Measurements from ENCODE around the gene MARVELD1. TPM values are rescaled to one million over a fixed set of nuclear protein-coding genes. Genes with fewer than 3 reads are reported as not detected.
A peak's percentile ranks its signal among the peaks of the same experiment; 100 is the strongest.
"Not testable (repeated sequence)": the region's sequence is repeated elsewhere in the genome, so short reads cannot be mapped to it uniquely, and the experiment has no call there.

MARVELD1 gene
- 10 to 100 TPM in 4 of 8 experiments, 1 to 10 TPM in 4; 2.0 to 37.7 (median 8.2) TPM for total RNA-seq

DNA sequence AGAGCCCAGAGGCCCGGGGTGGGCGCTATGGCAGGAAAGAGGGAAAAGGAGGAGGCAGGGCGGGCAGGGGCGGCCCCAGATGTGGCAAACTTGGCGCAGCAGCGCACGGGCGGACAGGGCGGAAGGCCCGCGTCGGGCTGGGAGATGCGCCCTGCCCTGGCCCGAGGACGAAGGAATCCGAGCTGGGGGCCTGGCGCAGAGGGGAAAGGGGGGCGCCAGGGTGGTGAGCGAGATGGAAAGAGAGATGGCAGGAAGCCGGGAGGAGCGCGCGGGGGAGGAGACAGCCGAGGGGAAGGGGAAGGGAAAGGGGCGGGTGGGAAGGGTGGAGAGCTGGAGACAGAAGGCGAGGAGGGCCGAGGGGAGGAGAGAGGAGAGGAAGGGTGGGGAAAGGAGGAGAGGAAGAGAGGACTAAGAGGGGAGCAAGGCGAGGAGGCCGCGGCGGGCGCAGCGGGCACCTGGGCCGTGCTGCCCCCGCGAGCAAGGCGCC lies at the start of gene MARVELD1:
TSS of gene MARVELD1 (plus strand) at position 392 of the 487 bp plus-strand sequence. CDS start 147 bp downstream, outside the sequence.
- in situ Hi-C loops (cut with MboI; ENCODE audit: low pct_unique_long_range_greater_than_20kb in 2 of 9, low sequenced_read_pairs in 9 of 9, unreplicated experiment in 9 of 9), result no loop called here
- ATAC-seq (replicated peaks in 6 of 8), result peak in 6 of 8 experiments; percentile 12 to 52 (median 38)
- Histone ChIP-seq H3K4me1 (replicated peaks in 1 of 2) (peaks cover 4 to 23% of the 10 kb centered on the region in 2 donors), H3K4me3 (peak within 1 kb of the TSS; percentile 25 to 42 (median 34)), H3K27ac (peak within 1 kb of the TSS; percentile 33 to 72)
- 0 to 28% (median 0%) methylated on average over 1 to 5 of the region's 37 CpGs; no CpG with 5 or more reads in 7 of the 10 experiments for WGBS, 10 experiments

DNA sequence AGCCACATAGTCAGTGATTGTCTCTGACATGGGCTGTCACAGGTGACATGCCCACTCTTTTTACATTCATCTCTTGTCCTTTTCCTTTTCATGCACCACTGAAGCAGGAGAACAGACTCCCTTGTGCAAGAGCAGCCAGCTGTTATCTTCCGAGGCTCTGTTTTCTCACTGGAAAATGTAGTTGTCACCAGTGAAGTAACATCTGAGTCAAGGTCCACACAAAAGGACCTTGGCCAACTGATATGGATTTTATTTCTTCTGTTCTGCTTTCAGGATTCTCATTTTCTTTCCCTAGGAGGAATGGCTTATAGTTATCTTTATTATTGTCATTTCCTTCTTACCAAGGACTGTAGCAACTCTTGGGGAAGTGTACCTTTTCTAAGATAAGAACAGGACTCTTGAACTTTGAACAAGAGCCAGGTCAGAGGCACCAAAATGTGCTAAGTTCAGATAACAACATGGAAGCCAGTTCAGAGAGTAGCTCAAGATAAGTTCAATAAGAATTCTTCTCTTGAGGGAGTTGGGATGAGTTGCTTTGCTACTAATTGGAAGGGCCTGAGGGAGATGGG lies 49.2 kb upstream of the MARVELD1 start:
- Histone ChIP-seq H3K27ac (no peak overlapping the region), H3K4me3 (no peak overlapping the region), H3K4me1 (replicated peaks in 1 of 2) (no peaks in the 10 kb centered on the region)
- WGBS, 10 experiments, result 100% methylated on average over 1 of the region's 1 CpG; no CpG with 5 or more reads in 4 of the 10 experiments
- in situ Hi-C loops (cut with MboI; ENCODE audit: low pct_unique_long_range_greater_than_20kb in 2 of 9, low sequenced_read_pairs in 9 of 9, unreplicated experiment in 9 of 9), result no loop called here
- no peak for ATAC-seq (replicated peaks in 6 of 8)

DNA sequence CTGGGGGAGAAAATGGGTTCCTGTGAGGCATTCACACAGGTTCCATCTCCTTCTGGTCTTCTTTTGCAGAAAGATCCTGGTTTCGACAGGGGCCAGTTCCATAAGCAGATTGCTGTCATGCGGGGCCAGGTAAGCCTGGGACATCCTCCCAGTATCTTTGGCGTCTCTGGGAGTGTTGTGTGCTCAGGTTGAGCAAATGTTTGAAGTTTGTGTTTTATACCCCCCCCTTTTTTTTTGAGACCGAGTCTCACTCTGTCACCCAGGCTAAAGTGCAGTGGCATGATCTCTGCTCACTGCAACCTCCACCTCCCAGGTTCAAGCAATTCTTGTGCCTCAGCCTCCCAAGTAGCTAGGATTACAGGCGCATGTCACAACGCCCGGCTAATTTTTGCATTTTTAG lies 46.5 kb upstream of the MARVELD1 start:
- in situ Hi-C loops (cut with MboI; ENCODE audit: low pct_unique_long_range_greater_than_20kb in 2 of 9, low sequenced_read_pairs in 9 of 9, unreplicated experiment in 9 of 9), result no loop called here
- 92 to 100% (median 99%) methylated on average over 1 to 7 of the region's 7 CpGs; no CpG with 5 or more reads in 2 of the 10 experiments for WGBS, 10 experiments
- ATAC-seq (replicated peaks in 6 of 8), result no peak
- Histone ChIP-seq H3K27ac (no peak overlapping the region), H3K4me1 (replicated peaks in 1 of 2) (no peaks in the 10 kb centered on the region), H3K4me3 (no peak overlapping the region)

DNA sequence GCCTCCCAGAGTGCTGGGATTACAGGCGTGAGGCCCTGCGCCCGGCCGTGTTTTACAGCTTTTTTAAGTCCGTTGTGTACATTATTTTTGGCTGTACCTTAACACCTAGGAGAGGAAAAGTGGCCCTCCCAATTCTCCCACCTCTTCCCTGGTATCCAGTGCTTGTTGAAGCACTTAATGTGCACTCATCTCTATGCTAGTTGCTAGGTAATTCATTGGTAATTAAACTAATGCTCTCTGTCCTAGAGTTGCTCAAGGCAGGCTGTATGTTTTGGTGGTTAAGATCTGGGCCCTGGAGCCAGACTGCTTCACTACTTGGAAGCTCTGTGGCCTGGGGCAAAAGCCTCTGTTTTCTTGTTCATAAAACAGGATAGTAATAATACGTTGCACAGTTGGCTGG lies 46.1 kb upstream of the MARVELD1 start:
- Histone ChIP-seq H3K27ac (no peak overlapping the region), H3K4me3 (no peak overlapping the region), H3K4me1 (replicated peaks in 1 of 2) (no peaks in the 10 kb centered on the region)
- in situ Hi-C loops (cut with MboI; ENCODE audit: low pct_unique_long_range_greater_than_20kb in 2 of 9, low sequenced_read_pairs in 9 of 9, unreplicated experiment in 9 of 9), result no loop called here
- WGBS, 10 experiments, result 33 to 100% (median 88%) methylated on average over 1 to 6 of the region's 6 CpGs; no CpG with 5 or more reads in 2 of the 10 experiments
- ATAC-seq (replicated peaks in 6 of 8), result no peak

DNA sequence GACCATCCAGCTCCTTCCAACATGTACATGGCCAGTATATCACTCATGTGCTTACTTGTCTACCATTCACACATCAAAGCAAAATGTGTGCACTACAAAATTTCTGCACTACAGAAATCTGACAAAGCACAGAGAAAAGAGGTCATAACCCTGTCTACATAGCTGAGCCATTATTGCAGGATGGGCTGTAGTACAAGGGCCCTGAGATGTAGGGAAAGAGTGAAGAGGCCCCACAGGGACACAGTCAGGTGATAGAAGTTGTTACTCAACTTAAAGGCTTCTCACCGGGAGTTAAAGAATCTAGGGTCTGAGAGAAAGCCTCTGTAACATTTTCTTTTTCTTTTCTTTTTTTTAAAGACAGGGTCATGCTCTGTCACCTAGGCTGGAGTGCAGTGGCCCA lies 44.0 kb upstream of the MARVELD1 start:
- 63 to 100% methylated on average over 1 of the region's 1 CpG; no CpG with 5 or more reads in 8 of the 10 experiments for WGBS, 10 experiments
- Histone ChIP-seq H3K27ac (no peak overlapping the region), H3K4me3 (no peak overlapping the region), H3K4me1 (replicated peaks in 1 of 2) (no peaks in the 10 kb centered on the region)
- in situ Hi-C loops (cut with MboI; ENCODE audit: low pct_unique_long_range_greater_than_20kb in 2 of 9, low sequenced_read_pairs in 9 of 9, unreplicated experiment in 9 of 9), result no loop called here
- no peak for ATAC-seq (replicated peaks in 6 of 8)

DNA sequence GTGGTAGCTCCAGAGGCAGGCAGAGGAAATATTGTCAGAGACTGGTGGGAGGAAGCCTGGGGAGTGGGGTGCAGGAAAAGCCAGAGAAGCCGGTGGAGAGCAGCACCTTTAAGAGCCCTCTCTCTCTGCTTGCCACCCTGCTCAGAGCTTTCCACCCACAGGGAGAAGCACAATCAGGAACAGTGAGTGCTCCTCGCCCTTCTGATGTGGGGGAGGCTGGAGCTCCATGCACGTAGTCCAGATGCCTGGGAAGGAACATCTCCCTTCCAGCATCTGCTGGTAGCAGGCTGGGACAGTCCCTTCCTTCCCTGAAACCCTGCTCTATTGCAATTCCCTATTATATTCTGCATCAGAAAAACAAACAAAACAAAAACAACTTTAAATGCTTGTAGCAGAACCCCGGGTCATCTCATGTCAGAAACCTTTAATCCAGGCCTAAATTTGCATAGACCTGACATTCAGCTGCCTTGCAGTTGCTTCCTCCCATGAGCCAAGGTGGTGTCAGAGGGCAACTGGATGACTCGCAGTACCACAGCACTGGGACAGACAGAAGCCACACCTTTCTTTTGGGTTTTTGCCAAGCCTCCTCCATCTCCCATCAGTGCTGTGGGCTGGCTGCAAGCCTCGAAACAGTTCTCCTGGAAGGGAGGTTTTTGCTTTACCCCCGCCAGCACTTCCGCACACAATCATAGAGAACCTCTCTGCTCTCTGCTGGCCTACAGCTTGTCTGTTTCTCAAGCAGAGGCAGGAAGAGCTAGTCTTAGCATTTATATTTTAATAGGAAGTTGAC lies 39.6 kb upstream of the MARVELD1 start:
- WGBS, 10 experiments, result 44 to 100% (median 83%) methylated on average over 1 to 5 of the region's 8 CpGs; no CpG with 5 or more reads in 1 of the 10 experiments
- in situ Hi-C loops (cut with MboI; ENCODE audit: low pct_unique_long_range_greater_than_20kb in 2 of 9, low sequenced_read_pairs in 9 of 9, unreplicated experiment in 9 of 9), result no loop called here
- peak in 3 of 8 experiments; percentile 11 to 19 (median 12) for ATAC-seq (replicated peaks in 6 of 8)
- Histone ChIP-seq H3K27ac (no peak overlapping the region), H3K4me3 (no peak overlapping the region), H3K4me1 (replicated peaks in 1 of 2) (no peaks in the 10 kb centered on the region)

DNA sequence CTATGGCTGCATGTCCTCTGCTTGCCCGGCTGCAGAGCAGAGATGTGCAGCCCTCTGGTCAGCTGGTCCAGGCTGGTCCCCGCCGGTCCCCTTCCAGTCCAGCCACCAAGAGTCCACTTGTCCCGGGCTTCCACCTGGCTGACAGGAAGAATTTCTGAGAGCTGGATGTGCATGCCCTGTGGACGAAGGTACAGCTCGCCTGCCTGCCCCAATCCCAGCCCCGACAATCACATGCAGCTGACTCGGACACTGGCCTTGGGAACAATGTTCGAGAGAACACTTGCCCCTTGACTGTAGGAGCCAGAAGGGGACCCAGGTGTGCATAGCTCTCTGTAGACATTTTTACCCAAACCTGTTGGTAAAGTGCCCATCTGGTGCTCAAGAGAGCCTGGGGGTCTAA lies 38.3 kb upstream of the MARVELD1 start:
- H3K27ac ChIP-seq, result no peak overlapping the region
- no peaks in the 10 kb centered on the region for H3K4me1 ChIP-seq (replicated peaks in 1 of 2)
- 60 to 100% (median 84%) methylated on average over 1 to 7 of the region's 9 CpGs; no CpG with 5 or more reads in 4 of the 10 experiments for WGBS, 10 experiments
- ATAC-seq (replicated peaks in 6 of 8), result peak in 5 of 8 experiments; percentile 10 to 53 (median 44)
- H3K4me3 ChIP-seq, result no peak overlapping the region
- in situ Hi-C loops (cut with MboI; ENCODE audit: low pct_unique_long_range_greater_than_20kb in 2 of 9, low sequenced_read_pairs in 9 of 9, unreplicated experiment in 9 of 9), result no loop called here

DNA sequence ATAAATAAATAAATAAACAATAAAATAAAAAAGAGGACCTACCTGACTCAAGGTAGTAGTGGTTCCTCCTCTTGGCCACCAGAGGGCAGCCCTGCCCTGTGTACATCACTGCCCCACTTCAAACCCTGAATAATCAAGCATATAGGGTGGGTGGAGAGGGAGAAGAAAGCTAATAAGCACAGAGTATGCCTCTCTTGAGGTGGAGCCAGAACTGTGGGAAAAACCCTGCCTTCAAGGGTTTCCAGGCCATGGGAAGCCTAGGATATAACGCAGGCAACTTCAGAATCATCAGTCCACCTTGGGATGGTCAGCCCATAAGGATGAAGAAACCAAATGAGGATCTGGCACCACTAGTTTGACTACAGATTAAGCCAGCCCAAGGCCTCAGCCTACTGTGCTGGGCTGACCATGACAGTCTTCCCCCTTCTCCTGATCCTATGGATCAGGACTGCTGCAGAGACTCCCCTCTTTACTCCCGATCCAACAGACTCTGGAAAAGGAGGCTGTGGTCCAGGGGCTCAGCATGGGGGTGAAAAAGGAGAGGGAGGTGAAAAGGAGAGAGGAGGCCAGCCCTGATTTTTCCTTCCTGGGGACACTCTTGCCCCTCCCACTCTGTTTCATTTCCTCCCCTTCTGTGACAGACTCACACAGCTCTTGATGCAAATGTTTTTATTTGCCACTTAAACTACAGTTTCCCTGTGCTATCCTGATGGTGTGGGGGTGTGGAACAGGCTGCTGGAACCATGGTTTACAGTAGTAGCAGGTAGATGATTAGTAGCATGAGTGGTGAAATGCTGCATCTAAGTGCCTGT lies 36.6 kb upstream of the MARVELD1 start:
- Histone ChIP-seq H3K27ac (no peak overlapping the region), H3K4me1 (replicated peaks in 1 of 2) (no peaks in the 10 kb centered on the region), H3K4me3 (no peak overlapping the region)
- in situ Hi-C loops (cut with MboI; ENCODE audit: low pct_unique_long_range_greater_than_20kb in 2 of 9, low sequenced_read_pairs in 9 of 9, unreplicated experiment in 9 of 9), result no loop called here
- WGBS, 10 experiments, result 75 to 100% (median 91%) methylated on average over 1 to 2 of the region's 2 CpGs; no CpG with 5 or more reads in 6 of the 10 experiments
- peak; percentile 39 to 93 (median 63) for ATAC-seq (replicated peaks in 6 of 8)

DNA sequence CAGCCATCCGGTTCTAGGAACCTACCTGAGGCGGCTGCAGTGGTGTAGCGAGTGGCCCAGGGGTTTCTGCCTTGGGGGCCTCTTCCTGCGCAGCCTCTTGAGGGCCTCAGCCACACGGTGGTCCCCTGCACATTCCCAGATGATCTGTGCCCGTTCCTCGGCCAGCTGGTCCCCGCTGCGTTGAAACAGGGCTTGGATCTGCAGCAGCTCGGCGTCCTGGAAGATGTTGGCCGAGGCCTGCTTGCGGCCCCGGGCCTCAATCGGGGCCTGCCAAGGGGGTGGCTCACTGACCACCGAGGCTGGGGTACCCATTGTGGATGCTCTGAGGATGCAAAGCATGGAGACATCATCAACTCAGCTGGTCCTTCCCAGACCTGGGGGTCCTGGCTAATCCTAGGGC lies 33.9 kb upstream of the MARVELD1 start:
- in situ Hi-C loops (cut with MboI; ENCODE audit: low pct_unique_long_range_greater_than_20kb in 2 of 9, low sequenced_read_pairs in 9 of 9, unreplicated experiment in 9 of 9), result no loop called here
- Histone ChIP-seq H3K4me1 (replicated peaks in 1 of 2) (peaks cover 0 to 4% of the 10 kb centered on the region in 2 donors), H3K4me3 (no peak overlapping the region), H3K27ac (no peak overlapping the region)
- ATAC-seq (replicated peaks in 6 of 8), result no peak
- WGBS, 10 experiments, result 79 to 93% (median 93%) methylated on average over 2 to 9 of the region's 16 CpGs; no CpG with 5 or more reads in 5 of the 10 experiments

DNA sequence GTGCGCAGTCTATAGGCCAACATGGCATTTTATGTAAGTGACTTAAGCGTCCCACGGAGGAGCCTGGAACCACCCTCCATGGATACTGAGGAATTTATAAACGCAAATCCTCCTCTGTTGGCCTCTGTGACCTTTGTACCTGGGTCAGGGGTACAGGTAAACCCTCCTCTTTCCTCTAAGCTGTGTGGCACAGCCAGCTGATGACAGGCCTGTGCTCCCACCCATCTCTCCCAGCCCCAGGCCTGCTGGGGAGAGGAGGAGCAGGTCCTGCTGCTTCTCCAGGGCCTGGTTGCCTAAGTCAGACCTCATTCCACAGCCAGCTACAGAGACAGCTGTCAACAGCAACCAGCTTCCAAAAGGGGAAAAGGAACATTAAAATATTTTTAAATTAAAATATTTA lies 31.5 kb upstream of the MARVELD1 start:
- in situ Hi-C loops (cut with MboI; ENCODE audit: low pct_unique_long_range_greater_than_20kb in 2 of 9, low sequenced_read_pairs in 9 of 9, unreplicated experiment in 9 of 9), result no loop called here
- H3K27ac ChIP-seq, result no peak overlapping the region
- 49 to 100% (median 85%) methylated on average over 1 to 4 of the region's 4 CpGs; no CpG with 5 or more reads in 2 of the 10 experiments for WGBS, 10 experiments
- H3K4me3 ChIP-seq, result no peak overlapping the region
- no peak for ATAC-seq (replicated peaks in 6 of 8)
- peaks cover 2 to 15% of the 10 kb centered on the region in 2 donors for H3K4me1 ChIP-seq (replicated peaks in 1 of 2)

DNA sequence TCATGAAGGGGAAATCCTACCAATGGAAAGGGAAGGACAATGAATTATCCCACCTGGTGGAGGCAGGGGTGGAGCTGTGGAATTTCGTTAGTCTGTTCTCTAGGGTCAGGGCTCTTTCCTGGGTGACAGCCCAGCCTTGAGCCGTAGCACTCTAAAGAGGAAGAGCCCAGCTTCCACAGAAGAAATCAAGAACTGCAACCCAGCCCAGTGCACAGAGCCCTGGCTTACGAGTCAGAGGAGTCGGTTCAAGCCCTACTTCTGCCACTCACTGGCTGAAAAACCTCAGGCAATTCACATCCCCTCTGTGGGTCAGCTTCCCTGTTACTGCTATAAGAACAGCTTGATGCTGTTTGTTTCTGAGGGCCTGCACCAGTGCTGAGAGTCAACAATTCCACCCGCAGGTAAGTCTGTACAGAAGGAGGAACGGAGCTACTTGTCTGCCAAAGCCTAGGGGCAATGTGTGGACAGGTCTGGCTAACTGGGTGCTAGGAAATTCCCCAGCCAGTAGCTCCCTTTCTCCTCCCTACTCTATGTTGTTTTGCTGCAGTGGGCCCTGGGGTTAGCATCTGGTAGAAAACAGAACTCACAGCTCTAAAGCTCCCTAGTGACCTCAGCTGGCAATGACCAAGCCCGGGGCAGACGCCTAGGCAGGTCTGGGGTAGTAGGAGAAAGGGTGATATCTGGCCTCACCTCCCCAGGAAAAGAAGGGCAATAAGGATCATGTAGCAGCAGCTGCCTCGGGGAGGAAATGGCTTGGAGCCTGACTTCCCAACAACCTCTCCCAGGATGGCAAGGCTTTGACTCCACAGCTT lies 29.8 kb upstream of the MARVELD1 start:
- H3K27ac ChIP-seq, result no peak overlapping the region
- ATAC-seq (replicated peaks in 6 of 8), result peak in 2 of 8 experiments; percentile 6 to 7
- WGBS, 10 experiments, result 0 to 100% (median 75%) methylated on average over 1 to 5 of the region's 9 CpGs
- in situ Hi-C loops (cut with MboI; ENCODE audit: low pct_unique_long_range_greater_than_20kb in 2 of 9, low sequenced_read_pairs in 9 of 9, unreplicated experiment in 9 of 9), result no loop called here
- H3K4me3 ChIP-seq, result no peak overlapping the region
- H3K4me1 ChIP-seq (replicated peaks in 1 of 2), result peaks cover 13 to 26% of the 10 kb centered on the region in 2 donors

DNA sequence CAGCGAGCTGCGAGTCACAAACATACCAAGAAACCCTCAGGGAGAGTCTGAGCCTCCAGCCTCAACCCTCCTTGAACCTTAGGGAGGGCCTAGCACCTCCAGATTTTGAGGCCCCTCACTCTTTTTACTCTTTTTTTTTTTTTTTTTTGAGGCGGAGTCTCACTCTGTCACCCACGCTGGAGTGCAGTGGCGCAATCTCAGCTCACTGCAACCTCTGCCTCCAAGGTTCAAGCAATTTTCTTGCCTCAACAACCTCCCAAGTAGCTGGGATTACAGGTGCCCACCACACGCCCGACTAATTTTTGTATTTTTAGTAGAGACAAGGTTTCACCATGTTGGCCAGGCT lies 29.2 kb upstream of the MARVELD1 start:
- H3K27ac ChIP-seq; in situ Hi-C loops (cut with MboI; ENCODE audit: low pct_unique_long_range_greater_than_20kb in 2 of 9, low sequenced_read_pairs in 9 of 9, unreplicated experiment in 9 of 9); ATAC-seq (replicated peaks in 6 of 8); H3K4me3 ChIP-seq: not testable (repeated sequence)
- WGBS, 10 experiments, result 60 to 92% (median 90%) methylated on average over 1 to 4 of the region's 7 CpGs; no CpG with 5 or more reads in 5 of the 10 experiments
- peaks cover 13 to 26% of the 10 kb centered on the region in 2 donors for H3K4me1 ChIP-seq (replicated peaks in 1 of 2)

Data from motor neuron (in vitro differentiated cells).